K562 (cell line): ENCODE data around the gene CYP4F11. TPM values are rescaled to one million over a fixed set of nuclear protein-coding genes. Genes with fewer than 3 reads are reported as not detected.

Experiments
- ARHGAP35 ChIP-seq: fragments of 450-650 bp; IDR thresholded peaks from 2 replicates; pipeline ENCODE4 v1.6.1; 2018; ENCODE audit not compliant: partially characterized antibody
- BCL6 ChIP-seq: fragments of 250-450 bp; sonication (Bioruptor Pico); IDR thresholded peaks from 2 replicates; pipeline ENCODE4 v1.4.0; 2020
- FOXK2 ChIP-seq, 2 experiments: fragments of 450-650 bp; IDR thresholded peaks in 1 of 2; conservative IDR thresholded peaks in 1 of 2; 2 replicates each; pipeline ENCODE4 v1.6.1; 2016; ENCODE audit warnings: low read depth in 2 of 2, mild to moderate bottlenecking in 1 of 2
- IRF2 ChIP-seq: sonication (generic); formaldehyde crosslinking; IDR thresholded peaks from 2 replicates; pipeline ENCODE4 v1.8.1; 2022; ENCODE audit warnings: mild to moderate bottlenecking, missing genetic modification reagents
- KAT7 ChIP-seq: sonication (generic); formaldehyde crosslinking; IDR thresholded peaks from 2 replicates; pipeline ENCODE4 v1.8.0; 2022; ENCODE audit warnings: missing genetic modification reagents, mild to moderate bottlenecking, borderline replicate concordance
- MTA1 ChIP-seq: fragments of 450-650 bp; IDR thresholded peaks from 2 replicates; pipeline ENCODE4 v1.6.1; 2017; ENCODE audit warnings: borderline replicate concordance
- MXI1 ChIP-seq: IDR thresholded peaks from 2 replicates; pipeline ENCODE4 v1.6.1; 2011; ENCODE audit warnings: low read depth, mild to moderate bottlenecking, improper control_type of control experiment, low read length
- MYBL2 ChIP-seq, 2 experiments: fragments of 450-650 bp in 1 of 2; sonication (generic) in 1 of 2; formaldehyde crosslinking in 1 of 2; IDR thresholded peaks; 2 replicates each; pipeline versions ENCODE4 v1.6.1 to v1.8.1; 2017 to 2022; ENCODE audit warnings: borderline replicate concordance in 1 of 2, inconsistent platforms in 1 of 2, low read depth in 1 of 2, mild to moderate bottlenecking in 1 of 2, missing genetic modification reagents in 1 of 2, moderate library complexity in 1 of 2
- RAD21 ChIP-seq, 2 experiments: fragments of 250-450 bp in 1 of 2; fragments of 450-650 bp in 1 of 2; sonication (Bioruptor Pico) in 1 of 2; formaldehyde crosslinking in 1 of 2; IDR thresholded peaks in 1 of 2; conservative IDR thresholded peaks in 1 of 2; 2 replicates each; pipeline versions ENCODE4 v1.4.0 to v1.8.0; 2020 to 2022; ENCODE audit warnings: mild to moderate bottlenecking in 2 of 2, moderate library complexity in 1 of 2
- ZKSCAN1 ChIP-seq: fragments of 150-350 bp; IDR thresholded peaks from 2 replicates; pipeline ENCODE4 v1.6.1; 2016; ENCODE audit warnings: low read depth, low read length
- ZNF778 ChIP-seq: fragments of 450-650 bp; formaldehyde crosslinking; IDR thresholded peaks from 2 replicates; pipeline ENCODE4 v1.4.0; 2020; ENCODE audit warnings: mild to moderate bottlenecking, moderate library complexity
- polyA plus RNA-seq, 8 experiments: library from polyadenylated mRNA; depleted of rRNA in 4 of 8; stranded (reverse) in 5 of 8; unstranded in 3 of 8; fragments of >200 nt; fragmentation: Nextera tagmentation in 2 of 8; fragmentation: Illumina TruSeq in 1 of 8; extraction: Ambion mirVana in 2 of 8; extraction: Trizol in 1 of 8; gene quantifications; 2 replicates each; pipeline versions ENCODE4 v1.2.1 to v1.2.3, GENCODE V29; 2011 to 2014; ENCODE audit warnings: inconsistent platforms in 1 of 8, missing spikeins in 1 of 8
- total RNA-seq, 7 experiments: library from RNA; depleted of rRNA in 6 of 7; stranded (reverse); fragments of >200 nt in 6 of 7; fragmentation: Illumina TruSeq in 2 of 7; extraction: Trizol in 2 of 7; gene quantifications; 2 replicates each; pipeline versions ENCODE4 v1.2.1 to v1.2.3, GENCODE V29; 2011 to 2021; ENCODE audit warnings: low replicate concordance in 1 of 7
- TF ChIP-seq, protein P1 (sequence below): fragments of 450-650 bp; formaldehyde crosslinking; IDR thresholded peaks from 2 replicates; pipeline ENCODE4 v1.4.0; 2020; ENCODE audit warnings: mild to moderate bottlenecking, moderate library complexity
- TF ChIP-seq, protein P2 (sequence below), 2 experiments: fragments of 450-650 bp; formaldehyde crosslinking in 1 of 2; IDR thresholded peaks; 2 replicates each; pipeline versions ENCODE4 v1.4.0 to v1.6.1; 2014 to 2020; ENCODE audit warnings: mild to moderate bottlenecking in 2 of 2, borderline replicate concordance in 1 of 2, low read depth in 1 of 2
- TF ChIP-seq, protein P3 (sequence below): fragments of 450-650 bp; formaldehyde crosslinking; conservative IDR thresholded peaks from 2 replicates; pipeline ENCODE4 v1.4.0; 2022; ENCODE audit warnings: mild to moderate bottlenecking, missing genetic modification characterization
- TF ChIP-seq, protein P4 (sequence below): sonication (generic); formaldehyde crosslinking; IDR thresholded peaks from 2 replicates; pipeline ENCODE4 v1.8.1; 2022; ENCODE audit warnings: missing genetic modification reagents

CYP4F11 gene
- total and polyA plus RNA-seq, 9 of the 15 experiments (the other 6 are each of a cell fraction or from before 2014, with no cell fraction given), result 0.03 TPM; not detected in 8

DNA sequence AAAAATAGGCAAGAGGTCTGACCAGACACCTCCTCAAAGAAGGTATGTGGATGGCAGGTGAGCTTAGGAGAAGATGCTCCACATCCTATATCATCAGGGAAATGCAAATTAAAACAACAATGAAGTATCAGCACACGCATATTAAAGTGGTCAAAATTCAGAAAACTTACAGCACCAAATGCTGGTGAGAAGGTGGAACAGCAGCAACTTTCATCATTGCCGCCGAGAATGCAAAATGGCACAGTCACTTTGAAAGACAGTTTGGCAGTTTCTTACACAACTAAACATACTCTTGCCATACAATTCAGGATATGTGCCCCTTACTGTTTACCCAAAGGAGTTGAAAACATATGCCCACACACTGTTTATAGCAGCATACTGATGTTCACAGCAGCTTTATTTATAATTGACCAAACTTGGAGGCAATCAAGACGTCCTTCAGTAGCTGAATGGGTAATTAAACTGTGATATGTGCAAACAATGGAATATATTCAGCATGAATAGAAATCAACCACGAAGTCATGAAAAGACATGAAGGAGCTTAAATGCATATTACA is 37.0 kb upstream of the CYP4F11 start (continued):
- TF ChIP-seq RAD21 (CRISPR knock-in tag; conservative IDR thresholded peaks at IDR 0.05 in 1 of 2, IDR thresholded peaks at IDR 0.05 in 1 of 2) (peak in 1 of 2 experiments; percentile 47; a peak in 2 of 4 replicates), MXI1 (no peak), FOXK2 (conservative IDR thresholded peaks at IDR 0.05 in 1 of 2, IDR thresholded peaks at IDR 0.05 in 1 of 2; ENCODE audit: low read depth in 2 of 2) (no peak), ZNF778 (CRISPR knock-in tag) (no peak), BCL6 (CRISPR knock-in tag) (no peak), ZKSCAN1 (no peak), ARHGAP35 (no peak), IRF2 (CRISPR knock-in tag) (no peak), MTA1 (no peak), MYBL2 (IDR thresholded peaks at IDR 0.05; ENCODE audit: low read depth) (no peak), MYBL2 (CRISPR knock-in tag; IDR thresholded peaks at IDR 0.05; ENCODE audit: borderline replicate concordance) (no peak), KAT7 (no peak)
- TF ChIP-seq, protein P1, sequence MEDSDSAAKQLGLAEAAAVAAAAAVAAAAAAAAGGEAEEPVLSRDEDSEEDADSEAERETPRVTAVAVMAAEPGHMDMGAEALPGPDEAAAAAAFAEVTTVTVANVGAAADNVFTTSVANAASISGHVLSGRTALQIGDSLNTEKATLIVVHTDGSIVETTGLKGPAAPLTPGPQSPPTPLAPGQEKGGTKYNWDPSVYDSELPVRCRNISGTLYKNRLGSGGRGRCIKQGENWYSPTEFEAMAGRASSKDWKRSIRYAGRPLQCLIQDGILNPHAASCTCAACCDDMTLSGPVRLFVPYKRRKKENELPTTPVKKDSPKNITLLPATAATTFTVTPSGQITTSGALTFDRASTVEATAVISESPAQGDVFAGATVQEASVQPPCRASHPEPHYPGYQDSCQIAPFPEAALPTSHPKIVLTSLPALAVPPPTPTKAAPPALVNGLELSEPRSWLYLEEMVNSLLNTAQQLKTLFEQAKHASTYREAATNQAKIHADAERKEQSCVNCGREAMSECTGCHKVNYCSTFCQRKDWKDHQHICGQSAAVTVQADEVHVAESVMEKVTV (CRISPR knock-in tag), result no peak
- TF ChIP-seq, protein P2, sequence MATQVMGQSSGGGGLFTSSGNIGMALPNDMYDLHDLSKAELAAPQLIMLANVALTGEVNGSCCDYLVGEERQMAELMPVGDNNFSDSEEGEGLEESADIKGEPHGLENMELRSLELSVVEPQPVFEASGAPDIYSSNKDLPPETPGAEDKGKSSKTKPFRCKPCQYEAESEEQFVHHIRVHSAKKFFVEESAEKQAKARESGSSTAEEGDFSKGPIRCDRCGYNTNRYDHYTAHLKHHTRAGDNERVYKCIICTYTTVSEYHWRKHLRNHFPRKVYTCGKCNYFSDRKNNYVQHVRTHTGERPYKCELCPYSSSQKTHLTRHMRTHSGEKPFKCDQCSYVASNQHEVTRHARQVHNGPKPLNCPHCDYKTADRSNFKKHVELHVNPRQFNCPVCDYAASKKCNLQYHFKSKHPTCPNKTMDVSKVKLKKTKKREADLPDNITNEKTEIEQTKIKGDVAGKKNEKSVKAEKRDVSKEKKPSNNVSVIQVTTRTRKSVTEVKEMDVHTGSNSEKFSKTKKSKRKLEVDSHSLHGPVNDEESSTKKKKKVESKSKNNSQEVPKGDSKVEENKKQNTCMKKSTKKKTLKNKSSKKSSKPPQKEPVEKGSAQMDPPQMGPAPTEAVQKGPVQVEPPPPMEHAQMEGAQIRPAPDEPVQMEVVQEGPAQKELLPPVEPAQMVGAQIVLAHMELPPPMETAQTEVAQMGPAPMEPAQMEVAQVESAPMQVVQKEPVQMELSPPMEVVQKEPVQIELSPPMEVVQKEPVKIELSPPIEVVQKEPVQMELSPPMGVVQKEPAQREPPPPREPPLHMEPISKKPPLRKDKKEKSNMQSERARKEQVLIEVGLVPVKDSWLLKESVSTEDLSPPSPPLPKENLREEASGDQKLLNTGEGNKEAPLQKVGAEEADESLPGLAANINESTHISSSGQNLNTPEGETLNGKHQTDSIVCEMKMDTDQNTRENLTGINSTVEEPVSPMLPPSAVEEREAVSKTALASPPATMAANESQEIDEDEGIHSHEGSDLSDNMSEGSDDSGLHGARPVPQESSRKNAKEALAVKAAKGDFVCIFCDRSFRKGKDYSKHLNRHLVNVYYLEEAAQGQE (IDR thresholded peaks at IDR 0.05; ENCODE audit: borderline replicate concordance), result peak; percentile 32; the same call in 1 of the 2 replicates
- TF ChIP-seq, protein P2 (CRISPR knock-in tag; IDR thresholded peaks at IDR 0.05; ENCODE audit: low read depth), result no peak
- TF ChIP-seq, protein P3, sequence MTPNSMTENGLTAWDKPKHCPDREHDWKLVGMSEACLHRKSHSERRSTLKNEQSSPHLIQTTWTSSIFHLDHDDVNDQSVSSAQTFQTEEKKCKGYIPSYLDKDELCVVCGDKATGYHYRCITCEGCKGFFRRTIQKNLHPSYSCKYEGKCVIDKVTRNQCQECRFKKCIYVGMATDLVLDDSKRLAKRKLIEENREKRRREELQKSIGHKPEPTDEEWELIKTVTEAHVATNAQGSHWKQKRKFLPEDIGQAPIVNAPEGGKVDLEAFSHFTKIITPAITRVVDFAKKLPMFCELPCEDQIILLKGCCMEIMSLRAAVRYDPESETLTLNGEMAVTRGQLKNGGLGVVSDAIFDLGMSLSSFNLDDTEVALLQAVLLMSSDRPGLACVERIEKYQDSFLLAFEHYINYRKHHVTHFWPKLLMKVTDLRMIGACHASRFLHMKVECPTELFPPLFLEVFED (CRISPR knock-in tag), result no peak
- TF ChIP-seq, protein P4, sequence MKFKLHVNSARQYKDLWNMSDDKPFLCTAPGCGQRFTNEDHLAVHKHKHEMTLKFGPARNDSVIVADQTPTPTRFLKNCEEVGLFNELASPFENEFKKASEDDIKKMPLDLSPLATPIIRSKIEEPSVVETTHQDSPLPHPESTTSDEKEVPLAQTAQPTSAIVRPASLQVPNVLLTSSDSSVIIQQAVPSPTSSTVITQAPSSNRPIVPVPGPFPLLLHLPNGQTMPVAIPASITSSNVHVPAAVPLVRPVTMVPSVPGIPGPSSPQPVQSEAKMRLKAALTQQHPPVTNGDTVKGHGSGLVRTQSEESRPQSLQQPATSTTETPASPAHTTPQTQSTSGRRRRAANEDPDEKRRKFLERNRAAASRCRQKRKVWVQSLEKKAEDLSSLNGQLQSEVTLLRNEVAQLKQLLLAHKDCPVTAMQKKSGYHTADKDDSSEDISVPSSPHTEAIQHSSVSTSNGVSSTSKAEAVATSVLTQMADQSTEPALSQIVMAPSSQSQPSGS (CRISPR knock-in tag), result no peak
